ENCODE measurements around the gene TIMM50. TPM values are rescaled to one million over a fixed set of nuclear protein-coding genes. Genes with fewer than 3 reads are reported as not detected.
A peak's percentile ranks its signal among the peaks of the same experiment; 100 is the strongest.

Gene TIMM50
- total RNA-seq, 1 donor from 2014 or later, result 56.0 TPM

DNA sequence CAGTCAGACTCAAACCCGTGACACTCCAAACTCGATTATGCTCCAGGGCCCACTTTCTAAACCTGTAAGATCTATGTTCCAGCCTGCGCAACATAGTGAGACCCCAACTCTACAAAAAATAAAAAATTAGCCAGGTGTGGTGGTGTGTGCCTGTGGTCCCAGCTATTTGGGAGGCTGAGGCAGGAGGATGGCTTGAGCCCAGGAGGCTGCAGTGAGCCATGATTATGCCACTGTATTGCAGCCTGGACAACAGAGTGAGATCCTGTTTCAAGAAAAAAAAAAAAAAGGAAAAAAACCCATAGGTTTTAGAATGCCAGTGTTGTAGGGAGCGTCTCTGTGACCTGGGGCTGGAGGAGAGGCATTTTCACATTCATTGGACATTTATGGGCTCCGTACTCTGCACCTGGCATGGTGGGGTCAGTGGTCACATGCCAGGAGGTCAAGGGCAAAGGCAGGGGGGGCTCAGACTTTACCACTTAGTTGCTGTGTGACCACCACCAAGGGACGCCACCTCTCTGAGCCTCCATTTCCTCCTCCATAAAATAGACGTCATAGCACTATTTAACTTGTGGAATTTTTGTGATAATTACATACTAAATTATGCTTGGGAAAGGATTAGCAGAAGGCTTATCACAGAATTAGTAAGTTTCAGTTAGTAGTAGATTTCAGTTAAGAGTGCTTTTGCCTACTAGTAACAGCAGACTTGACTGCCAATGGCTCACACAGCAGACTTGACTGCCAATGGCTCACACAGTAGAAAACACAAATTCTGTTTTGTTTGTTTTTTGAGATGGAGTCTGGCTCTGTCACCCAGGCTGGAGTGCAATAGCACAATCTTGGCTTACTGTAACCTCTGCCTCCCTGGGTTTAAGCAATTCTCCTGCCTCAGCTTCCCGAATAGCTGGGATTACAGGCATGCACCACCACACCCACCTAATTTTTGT, 40.2 kb downstream of the TIMM50 start:
- H3K27ac Mint-ChIP-seq (ENCODE audit: unreplicated experiment), result no peak overlapping the region
- TF ChIP-seq CTCF (IDR thresholded peaks at IDR 0.05), result no peak
- peaks cover 9% of the 10 kb centered on the region for H3K4me1 Mint-ChIP-seq (ENCODE audit: unreplicated experiment)
- no peaks in the 10 kb centered on the region for H3K36me3 Mint-ChIP-seq (ENCODE audit: unreplicated experiment)
- no peaks in the 10 kb centered on the region for H3K9me3 Mint-ChIP-seq (ENCODE audit: unreplicated experiment)
- H3K4me3 Mint-ChIP-seq (ENCODE audit: unreplicated experiment), result no peak overlapping the region
- peaks cover 22% of the 10 kb centered on the region for H3K27me3 Mint-ChIP-seq (ENCODE audit: unreplicated experiment)
- no peak for DNase-seq (ENCODE audit: extremely low spot score, unreplicated experiment)

GRCh38 chr19:39524495-39524894, 43.9 kb downstream of the TIMM50 start:
- no peak overlapping the region for H3K27ac Mint-ChIP-seq (ENCODE audit: unreplicated experiment)
- H3K9me3 Mint-ChIP-seq (ENCODE audit: unreplicated experiment), result no peaks in the 10 kb centered on the region
- H3K36me3 Mint-ChIP-seq (ENCODE audit: unreplicated experiment), result peaks cover 4% of the 10 kb centered on the region
- no peak for DNase-seq (ENCODE audit: extremely low spot score, unreplicated experiment)
- no peak overlapping the region for H3K4me3 Mint-ChIP-seq (ENCODE audit: unreplicated experiment)
- no peaks in the 10 kb centered on the region for H3K27me3 Mint-ChIP-seq (ENCODE audit: unreplicated experiment)
- peaks cover 8% of the 10 kb centered on the region for H3K4me1 Mint-ChIP-seq (ENCODE audit: unreplicated experiment)
- TF ChIP-seq CTCF (IDR thresholded peaks at IDR 0.05), result no peak

- peaks cover 4% of the 10 kb centered on the region for H3K36me3 Mint-ChIP-seq (ENCODE audit: unreplicated experiment)
- no peak for TF ChIP-seq CTCF (IDR thresholded peaks at IDR 0.05)
- H3K4me1 Mint-ChIP-seq (ENCODE audit: unreplicated experiment), result peaks cover 3% of the 10 kb centered on the region
- H3K9me3 Mint-ChIP-seq (ENCODE audit: unreplicated experiment), result no peaks in the 10 kb centered on the region
- H3K4me3 Mint-ChIP-seq (ENCODE audit: unreplicated experiment), result no peak overlapping the region
- no peak overlapping the region for H3K27ac Mint-ChIP-seq (ENCODE audit: unreplicated experiment)
- DNase-seq (ENCODE audit: extremely low spot score, unreplicated experiment), result no peak
- no peaks in the 10 kb centered on the region for H3K27me3 Mint-ChIP-seq (ENCODE audit: unreplicated experiment)
Observed at GRCh38 chr19:39525205-39525604, 44.6 kb downstream of the TIMM50 start.

- H3K27me3 Mint-ChIP-seq (ENCODE audit: unreplicated experiment), result no peaks in the 10 kb centered on the region
Observed at GRCh38 chr19:39531834-39532232, 51.2 kb downstream of the TIMM50 start.

More at GRCh38 chr19:39531834-39532232, 51.2 kb downstream of the TIMM50 start:
- peaks cover 4% of the 10 kb centered on the region for H3K36me3 Mint-ChIP-seq (ENCODE audit: unreplicated experiment)
- no peak for TF ChIP-seq CTCF (IDR thresholded peaks at IDR 0.05)
- no peak for DNase-seq (ENCODE audit: extremely low spot score, unreplicated experiment)
- H3K4me3 Mint-ChIP-seq (ENCODE audit: unreplicated experiment), result peak overlapping the region; percentile 90
- peaks cover 18% of the 10 kb centered on the region for H3K4me1 Mint-ChIP-seq (ENCODE audit: unreplicated experiment)
- H3K9me3 Mint-ChIP-seq (ENCODE audit: unreplicated experiment), result no peaks in the 10 kb centered on the region
- peak overlapping the region; percentile 86 for H3K27ac Mint-ChIP-seq (ENCODE audit: unreplicated experiment)

Measured in osteocyte (in vitro differentiated cells).